NCI-H460 (cell line): Measurements from ENCODE around the gene CHD2. TPM values are rescaled to one million over a fixed set of nuclear protein-coding genes. Genes with fewer than 3 reads are reported as not detected.

Source experiments
- DNase-seq: peaks from one replicate; pipeline ENCODE4 v3.0.0-alpha.2; 2016; ENCODE audit warnings: low read depth; ENCODE audit errors: extremely low read depth
- total RNA-seq: library from RNA; depleted of rRNA; stranded (reverse); fragments of >200 nt; shearing (Covaris generic); gene quantifications from 2 replicates; pipeline ENCODE4 v1.2.3, GENCODE V29; 2014; rRNA removed

Gene CHD2
- total RNA-seq, 1 experiment from 2014 or later = 40.4 TPM

DNA sequence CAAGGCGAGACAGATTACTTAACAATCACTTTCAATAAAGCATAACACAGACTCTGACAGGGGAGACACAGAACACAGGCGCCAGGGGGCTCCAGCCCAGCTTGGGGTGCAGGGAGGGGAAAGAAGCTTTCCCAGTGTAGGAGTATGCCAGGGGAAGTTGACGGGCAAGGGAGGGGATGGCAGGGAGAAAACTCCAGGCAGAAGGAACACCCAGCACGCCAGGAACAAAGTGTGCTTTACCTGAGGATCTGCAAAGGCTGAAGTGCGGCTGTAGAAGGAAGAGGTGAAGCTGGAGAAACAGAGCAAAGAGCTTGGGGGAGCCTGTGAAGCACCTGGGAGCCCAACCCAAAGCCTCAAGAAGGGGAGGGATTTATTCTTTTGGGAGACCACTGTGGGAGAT lies 176.8 kb downstream of the CHD2 start:
- no peak for DNase-seq

Other genes with a start within 250 kb of the CHD2 start
- 1.0 and 1.8 TPM in 2 replicates for gene FAM174B, start 244.5 kb upstream of the CHD2 start, total RNA-seq
- 0.42 and 0.72 TPM in 2 replicates for gene RGMA, start 188.9 kb downstream of the CHD2 start, total RNA-seq